Sigmoid colon (tissue), 4 donors: Measurements from ENCODE around the gene ZWINT.

ENCODE experiments used
- EP300 ChIP-seq, 4 donors: sonication (generic); formaldehyde crosslinking; IDR thresholded peaks; one replicate each; pipeline ENCODE4 v1.6.1; 2017; ENCODE audit warnings: antibody characterized with exemption in 4 of 4
- POLR2A ChIP-seq, 2 donors: fragments of 450-650 bp; IDR thresholded peaks; one replicate each; pipeline ENCODE4 v1.6.1; 2016; ENCODE audit warnings: antibody characterized with exemption in 2 of 2, mild to moderate bottlenecking in 2 of 2, moderate library complexity in 2 of 2
- POLR2AphosphoS5 ChIP-seq, 4 donors: sonication (generic); formaldehyde crosslinking; IDR thresholded peaks; one replicate each; pipeline ENCODE4 v1.6.1; 2017; ENCODE audit warnings: antibody characterized with exemption in 4 of 4
- TF ChIP-seq, protein P1 (sequence below), 4 experiments: fragments of 450-650 bp in 3 of 4; fragments of 200-600 bp in 1 of 4; IDR thresholded peaks; one replicate each; pipeline ENCODE4 v1.5.1; 2016 to 2019; ENCODE audit warnings: antibody characterized with exemption in 4 of 4, mild to moderate bottlenecking in 3 of 4, moderate library complexity in 2 of 4

- TF ChIP-seq, protein P1, sequence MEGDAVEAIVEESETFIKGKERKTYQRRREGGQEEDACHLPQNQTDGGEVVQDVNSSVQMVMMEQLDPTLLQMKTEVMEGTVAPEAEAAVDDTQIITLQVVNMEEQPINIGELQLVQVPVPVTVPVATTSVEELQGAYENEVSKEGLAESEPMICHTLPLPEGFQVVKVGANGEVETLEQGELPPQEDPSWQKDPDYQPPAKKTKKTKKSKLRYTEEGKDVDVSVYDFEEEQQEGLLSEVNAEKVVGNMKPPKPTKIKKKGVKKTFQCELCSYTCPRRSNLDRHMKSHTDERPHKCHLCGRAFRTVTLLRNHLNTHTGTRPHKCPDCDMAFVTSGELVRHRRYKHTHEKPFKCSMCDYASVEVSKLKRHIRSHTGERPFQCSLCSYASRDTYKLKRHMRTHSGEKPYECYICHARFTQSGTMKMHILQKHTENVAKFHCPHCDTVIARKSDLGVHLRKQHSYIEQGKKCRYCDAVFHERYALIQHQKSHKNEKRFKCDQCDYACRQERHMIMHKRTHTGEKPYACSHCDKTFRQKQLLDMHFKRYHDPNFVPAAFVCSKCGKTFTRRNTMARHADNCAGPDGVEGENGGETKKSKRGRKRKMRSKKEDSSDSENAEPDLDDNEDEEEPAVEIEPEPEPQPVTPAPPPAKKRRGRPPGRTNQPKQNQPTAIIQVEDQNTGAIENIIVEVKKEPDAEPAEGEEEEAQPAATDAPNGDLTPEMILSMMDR (IDR thresholded peaks at IDR 0.05): no peak
- no peak for TF ChIP-seq POLR2A (IDR thresholded peaks at IDR 0.05)
- no peak for TF ChIP-seq POLR2AphosphoS5 (IDR thresholded peaks at IDR 0.05)
- no peak for TF ChIP-seq EP300 (IDR thresholded peaks at IDR 0.05)
Measured at GRCh38 chr10:56349611-56350010, 11.4 kb downstream of the ZWINT start.
